22Rv1 (cell line): Measurements from ENCODE around the gene RPUSD4.

ENCODE experiments used
- CTCF ChIP-seq: fragments of 450-650 bp; IDR thresholded peaks from 2 replicates; pipeline ENCODE4 v1.5.1; 2017; ENCODE audit warnings: mild to moderate bottlenecking
- ZFX ChIP-seq: fragments of 450-650 bp; IDR thresholded peaks from 2 replicates; pipeline ENCODE4 v1.6.1; 2017; ENCODE audit warnings: antibody characterized with exemption, borderline replicate concordance

- TF ChIP-seq CTCF = no peak
- TF ChIP-seq ZFX = no peak
Measured at GRCh38 chr11:126214841-126215240, 3.4 kb upstream of the RPUSD4 start.
